OCI-LY1 (cell line): ENCODE results near the gene SOX5.

Source experiments
- H2AFZ ChIP-seq: fragments of 200-600 bp; sonication (generic), shearing (Covaris generic); 2 replicates; pipeline ENCODE4 v1.6.0; 2014; ENCODE audit warnings: antibody characterized with exemption, mild to moderate bottlenecking, low read length
- H3F3A ChIP-seq: fragments of 200-600 bp; sonication (generic), shearing (Covaris generic); 2 replicates; pipeline ENCODE4 v1.6.0; 2014; ENCODE audit warnings: mild to moderate bottlenecking, antibody characterized with exemption, low read length, moderate library complexity; ENCODE audit not compliant: insufficient read depth
- H3K27ac ChIP-seq: fragments of 200-600 bp; sonication (generic); 2 replicates; pipeline ENCODE4 v1.5.1; 2014; ENCODE audit warnings: low read length, mixed run types, mild to moderate bottlenecking, low read depth; ENCODE audit not compliant: poor library complexity, severe bottlenecking
- H3K27me3 ChIP-seq: fragments of 200-600 bp; sonication (generic); 2 replicates; pipeline ENCODE4 v1.6.0; 2014; ENCODE audit warnings: antibody characterized with exemption, mild to moderate bottlenecking, low read length, moderate library complexity; ENCODE audit not compliant: insufficient read depth
- H3K36me3 ChIP-seq: fragments of 200-600 bp; sonication (generic); 2 replicates; pipeline ENCODE4 v1.6.1; 2014; ENCODE audit warnings: mild to moderate bottlenecking, antibody characterized with exemption, low read length, moderate library complexity, mixed read lengths; ENCODE audit not compliant: insufficient read depth
- H3K4me1 ChIP-seq: fragments of 200-600 bp; sonication (generic); 2 replicates; pipeline ENCODE4 v1.5.1; 2014; ENCODE audit warnings: mild to moderate bottlenecking, low read length, moderate library complexity; ENCODE audit not compliant: insufficient read depth, severe bottlenecking
- H3K4me2 ChIP-seq: fragments of 200-600 bp; sonication (generic), shearing (Covaris generic); 2 replicates; pipeline ENCODE4 v1.6.1; 2014; ENCODE audit warnings: low read length
- H3K4me3 ChIP-seq: fragments of 200-600 bp; sonication (generic); 2 replicates; pipeline ENCODE4 v1.5.1; 2014; ENCODE audit warnings: low read length, low read depth, mild to moderate bottlenecking, mixed read lengths; ENCODE audit not compliant: poor library complexity, severe bottlenecking
- H3K79me2 ChIP-seq: fragments of 200-600 bp; shearing (Covaris generic); 2 replicates; pipeline ENCODE4 v1.6.1; 2016; ENCODE audit warnings: mixed run types, low read length, mixed read lengths; ENCODE audit not compliant: insufficient read depth
- H3K9ac ChIP-seq: fragments of 200-600 bp; sonication (generic), shearing (Covaris generic); 2 replicates; pipeline ENCODE4 v1.6.1; 2014; ENCODE audit warnings: mild to moderate bottlenecking, low read length, mixed read lengths
- H3K9me2 ChIP-seq: fragments of 200-600 bp; sonication (generic), shearing (Covaris generic); 2 replicates; pipeline ENCODE4 v1.6.1; 2014; ENCODE audit warnings: low read depth, mild to moderate bottlenecking, low read length, mixed read lengths
- H3K9me3 ChIP-seq: fragments of 200-600 bp; shearing (Covaris generic); 2 replicates; pipeline ENCODE4 v1.6.1; 2014; ENCODE audit warnings: low read length, mixed read lengths
- H4K20me1 ChIP-seq: fragments of 200-600 bp; sonication (generic), shearing (Covaris generic); 2 replicates; pipeline ENCODE4 v1.6.0; 2016; ENCODE audit warnings: mild to moderate bottlenecking, low read length; ENCODE audit not compliant: insufficient read depth
- CTCF ChIP-seq: fragments of 200-600 bp; sonication (generic), shearing (Covaris generic); IDR thresholded peaks from 2 replicates; pipeline ENCODE4 v1.5.1; 2017; ENCODE audit warnings: mild to moderate bottlenecking, antibody characterized with exemption, low read length, moderate library complexity, mixed read lengths
- EZH2 ChIP-seq: fragments of 200-600 bp; sonication (generic), shearing (Covaris generic); IDR thresholded peaks from 2 replicates; pipeline ENCODE4 v1.8.0; 2017; ENCODE audit warnings: borderline replicate concordance, mixed run types, mild to moderate bottlenecking, antibody characterized with exemption, low read length, moderate library complexity, mixed read lengths

Gene SOX5

GRCh38 chr12:23851602-23852001, 97.9 kb downstream of the SOX5 start:
- no peaks in the 10 kb centered on the region; the same call in 1 of the 2 replicates for H3K27me3 ChIP-seq
- no peak for TF ChIP-seq CTCF
- no peak for TF ChIP-seq EZH2

GRCh38 chr12:23847857-23848256, 101.6 kb downstream of the SOX5 start:
- no peaks in the 10 kb centered on the region for H3K79me2 ChIP-seq
- no peak overlapping the region for H3K4me2 ChIP-seq
- no peaks in the 10 kb centered on the region for H3K4me1 ChIP-seq
- no peaks in the 10 kb centered on the region for H3K9me2 ChIP-seq
- H4K20me1 ChIP-seq = no peaks in the 10 kb centered on the region
- no peaks in the 10 kb centered on the region; the same call in 1 of the 2 replicates for H3K27me3 ChIP-seq
- H3K9me3 ChIP-seq = no peaks in the 10 kb centered on the region
- H3K4me3 ChIP-seq = no peak overlapping the region
- H3K9ac ChIP-seq = no peak overlapping the region
- TF ChIP-seq CTCF = no peak
- TF ChIP-seq EZH2 = no peak
- no peaks in the 10 kb centered on the region for H3F3A ChIP-seq
- no peak overlapping the region for H3K27ac ChIP-seq
- H2AFZ ChIP-seq = no peak overlapping the region
- no peaks in the 10 kb centered on the region for H3K36me3 ChIP-seq

More at GRCh38 chr12:23851602-23852001, 97.9 kb downstream of the SOX5 start:
- Histone ChIP-seq H3K4me3 (no peak overlapping the region), H2AFZ (no peak overlapping the region), H3K36me3 (no peaks in the 10 kb centered on the region), H3K9ac (no peak overlapping the region), H3K9me3 (no peaks in the 10 kb centered on the region), H3K27ac (no peak overlapping the region), H3K9me2 (no peaks in the 10 kb centered on the region), H4K20me1 (no peaks in the 10 kb centered on the region), H3K4me1 (no peaks in the 10 kb centered on the region), H3K4me2 (no peak overlapping the region), H3F3A (no peaks in the 10 kb centered on the region), H3K79me2 (no peaks in the 10 kb centered on the region)

- no peaks in the 10 kb centered on the region for H3K27me3 ChIP-seq
- no peaks in the 10 kb centered on the region for H3K4me1 ChIP-seq
- TF ChIP-seq EZH2 (no peak), CTCF (no peak)
These were observed 105.5 kb downstream of the SOX5 start for GRCh38 chr12:23843958-23844357.

More at GRCh38 chr12:23843958-23844357, 105.5 kb downstream of the SOX5 start:
- no peaks in the 10 kb centered on the region for H3K79me2 ChIP-seq
- no peaks in the 10 kb centered on the region for H3K9me3 ChIP-seq
- H3K27ac ChIP-seq = no peak overlapping the region
- H3K9ac ChIP-seq = no peak overlapping the region
- no peaks in the 10 kb centered on the region for H3K9me2 ChIP-seq
- H3K36me3 ChIP-seq = no peaks in the 10 kb centered on the region
- no peak overlapping the region for H3K4me3 ChIP-seq
- H2AFZ ChIP-seq = no peak overlapping the region
- no peak overlapping the region for H3K4me2 ChIP-seq
- no peaks in the 10 kb centered on the region for H3F3A ChIP-seq
- no peaks in the 10 kb centered on the region for H4K20me1 ChIP-seq
